GM18907 (cell line): ENCODE results near the gene SUSD3.
"Not testable (repeated sequence)": the region's sequence is repeated elsewhere in the genome, so short reads cannot be mapped to it uniquely, and the experiment has no call there.

ENCODE experiments used
- ATAC-seq: cut with Tn5 transposase; IDR thresholded peaks from one replicate; pipeline ENCODE4 v1.9.1; 2021; ENCODE audit warnings: mild to moderate bottlenecking, moderate library complexity; ENCODE audit not compliant: unreplicated experiment

Gene SUSD3

DNA sequence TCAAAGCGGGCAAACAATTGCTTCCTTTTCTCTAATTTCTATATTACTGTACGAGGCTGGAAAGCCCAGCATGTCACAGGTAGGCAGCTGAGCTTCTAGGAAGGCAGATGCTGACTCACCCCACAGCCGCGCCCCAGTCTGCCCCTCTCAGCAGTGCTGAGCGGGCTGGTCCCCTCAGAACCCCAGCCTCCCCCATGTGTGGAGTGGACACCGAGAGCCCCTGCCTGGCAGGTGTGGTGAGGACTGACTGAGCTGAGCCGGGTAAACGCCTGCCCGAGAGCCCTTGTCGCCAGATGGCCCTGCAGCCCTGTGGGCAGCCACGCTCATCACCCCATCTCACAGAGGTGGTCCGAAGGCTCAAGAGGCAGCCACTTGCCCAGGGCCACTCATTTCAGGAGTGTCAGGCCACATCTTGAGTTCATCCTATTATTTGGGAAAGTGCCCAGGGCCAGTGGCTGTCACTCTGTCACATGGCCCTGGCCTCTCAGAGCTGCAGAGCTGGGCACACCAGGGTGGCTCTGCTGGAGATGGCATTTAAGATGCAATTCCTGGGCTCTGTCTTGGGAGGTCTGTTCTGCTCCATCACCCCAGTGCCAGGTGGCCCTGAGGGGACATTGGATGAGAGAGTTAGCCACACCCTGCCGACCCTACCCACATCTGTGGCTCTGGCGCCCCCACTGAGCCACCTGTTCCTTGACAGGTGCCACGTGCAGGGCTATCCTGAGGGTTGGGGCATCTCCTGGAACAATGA is 50.0 kb downstream of the SUSD3 start:
- ATAC-seq = no peak

- no peak for ATAC-seq
Measured at GRCh38 chr9:93110311-93110855, 51.9 kb downstream of the SUSD3 start.

- no peak for ATAC-seq
Measured at GRCh38 chr9:93111001-93111370, 52.5 kb downstream of the SUSD3 start.

DNA sequence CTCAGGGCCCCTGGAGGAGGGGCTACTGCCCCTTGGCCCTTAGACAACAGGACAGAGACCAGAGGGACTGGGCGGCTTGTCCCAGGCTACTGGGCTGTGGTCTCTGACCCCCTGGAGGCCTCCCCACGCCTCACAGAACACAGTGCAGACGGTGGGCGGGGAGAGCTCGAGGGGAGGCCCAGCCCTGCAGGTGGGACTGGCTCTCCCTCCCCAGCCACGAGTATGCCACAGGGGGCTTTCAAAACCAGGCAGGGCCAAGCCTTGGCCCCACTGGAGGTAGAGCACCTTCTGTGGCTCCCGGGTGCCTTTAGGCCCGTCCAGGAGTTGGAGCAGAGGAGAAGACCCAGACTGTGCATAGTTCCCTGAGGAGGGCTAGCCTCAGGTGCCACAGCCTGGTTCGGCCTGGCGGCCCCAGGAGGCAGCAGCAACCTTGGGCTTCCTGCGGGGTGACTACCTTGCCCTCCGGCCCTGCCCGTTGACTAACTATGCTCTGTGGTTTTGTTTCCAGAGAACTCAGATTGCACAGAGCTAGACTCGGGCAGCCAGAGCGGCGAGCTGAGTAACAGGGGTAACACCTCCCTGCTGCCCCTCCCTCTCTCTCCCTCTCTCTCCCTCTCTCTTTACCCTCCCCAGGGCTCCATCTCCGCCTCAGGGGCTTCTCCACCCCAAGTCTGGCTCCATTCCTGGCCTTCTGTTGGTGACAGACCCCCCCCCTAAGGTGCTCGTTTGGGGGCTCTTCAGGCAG is 53.0 kb downstream of the SUSD3 start:
- ATAC-seq = no peak

GRCh38 chr9:93112116-93112863 is 53.8 kb downstream of the SUSD3 start:
- ATAC-seq = no peak

- no peak for ATAC-seq
Measured at GRCh38 chr9:93112864-93113389, 54.4 kb downstream of the SUSD3 start.

DNA sequence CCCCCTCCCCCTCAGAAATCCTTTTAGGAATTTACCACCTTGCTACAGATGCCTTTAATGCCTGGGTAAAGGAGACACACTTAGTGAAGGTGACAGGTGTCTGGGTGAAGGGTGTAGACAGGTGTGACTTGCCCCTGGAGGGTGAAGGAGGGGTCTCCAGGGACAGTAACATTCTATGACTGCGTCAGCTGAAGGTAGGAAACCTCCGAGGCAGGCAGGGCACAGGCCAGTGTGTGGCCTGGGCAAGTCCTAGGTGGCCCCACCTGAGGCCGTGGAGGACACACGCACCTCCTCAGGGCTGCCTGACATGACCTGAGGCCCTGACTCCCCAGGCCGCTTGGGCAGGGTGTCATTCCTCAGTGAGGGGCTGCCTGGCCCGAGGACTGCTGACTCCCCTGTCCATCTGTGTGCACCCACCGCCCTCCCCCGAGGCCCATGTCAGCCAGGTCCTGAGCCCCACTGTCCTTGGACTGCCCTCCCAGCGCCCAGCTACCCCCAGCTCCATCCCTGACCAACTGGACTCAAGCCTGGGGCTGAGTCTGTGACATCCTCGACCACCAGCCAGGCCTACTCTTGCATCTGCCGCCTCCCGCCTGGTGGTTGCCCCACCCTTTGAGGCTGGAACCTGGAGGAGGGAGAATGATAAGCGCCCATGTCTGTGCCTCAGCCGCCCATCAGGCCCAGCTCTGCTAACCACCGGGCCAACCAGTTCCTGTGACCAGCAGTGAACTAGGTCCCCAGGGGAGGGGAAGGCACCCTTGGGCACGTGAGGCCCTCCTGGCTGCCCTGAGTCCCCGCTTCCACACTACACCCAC is 55.9 kb downstream of the SUSD3 start:
- ATAC-seq = no peak

DNA sequence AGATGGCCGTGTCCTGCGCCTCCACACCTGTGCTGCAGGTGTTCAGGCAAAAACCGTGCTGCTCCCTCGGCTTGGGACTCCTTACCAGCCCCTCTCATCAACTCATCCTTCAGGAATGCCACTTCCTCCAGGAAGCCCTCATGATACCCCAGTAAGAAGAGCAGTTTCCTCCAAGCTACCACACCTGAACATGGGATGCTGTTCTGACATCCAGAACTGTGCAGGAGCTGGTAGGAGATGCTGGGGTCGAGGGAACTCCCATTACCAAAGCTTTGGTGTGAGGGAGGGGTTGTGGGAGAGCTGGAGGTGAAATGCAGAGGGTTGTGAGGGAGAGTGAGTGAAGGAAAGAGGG is 56.5 kb downstream of the SUSD3 start:
- ATAC-seq = no peak

DNA sequence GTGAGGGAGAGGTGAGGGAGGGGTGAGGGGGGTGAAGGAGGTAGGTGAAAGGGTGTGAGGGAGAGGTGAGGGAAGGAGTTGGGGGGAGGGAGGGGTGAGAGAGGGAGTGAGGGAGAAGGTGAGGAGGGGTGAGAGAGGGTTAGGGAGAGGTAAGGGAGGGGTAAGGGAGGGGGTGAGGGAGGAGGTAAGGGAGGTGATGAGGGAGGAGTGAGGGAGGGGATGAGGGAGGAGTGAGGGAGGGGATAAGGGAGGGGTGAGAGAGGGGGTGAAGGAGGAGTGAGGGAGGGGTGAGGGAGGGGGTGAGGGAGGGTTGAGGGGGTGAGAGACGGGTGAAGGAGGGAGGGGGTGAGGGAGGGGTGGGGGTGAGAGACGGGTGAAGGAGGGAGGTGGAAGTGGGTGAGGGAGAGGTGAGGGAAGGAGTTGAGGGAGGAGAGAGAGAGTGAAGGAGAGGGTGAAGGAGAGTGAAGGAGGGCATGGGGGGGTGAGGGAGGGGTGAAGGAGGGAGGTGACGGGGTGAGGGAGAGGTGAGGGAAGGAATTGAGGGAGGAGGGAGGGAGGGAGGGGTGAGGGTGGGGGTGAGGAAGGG is 57.1 kb downstream of the SUSD3 start:
- ATAC-seq = no peak

DNA sequence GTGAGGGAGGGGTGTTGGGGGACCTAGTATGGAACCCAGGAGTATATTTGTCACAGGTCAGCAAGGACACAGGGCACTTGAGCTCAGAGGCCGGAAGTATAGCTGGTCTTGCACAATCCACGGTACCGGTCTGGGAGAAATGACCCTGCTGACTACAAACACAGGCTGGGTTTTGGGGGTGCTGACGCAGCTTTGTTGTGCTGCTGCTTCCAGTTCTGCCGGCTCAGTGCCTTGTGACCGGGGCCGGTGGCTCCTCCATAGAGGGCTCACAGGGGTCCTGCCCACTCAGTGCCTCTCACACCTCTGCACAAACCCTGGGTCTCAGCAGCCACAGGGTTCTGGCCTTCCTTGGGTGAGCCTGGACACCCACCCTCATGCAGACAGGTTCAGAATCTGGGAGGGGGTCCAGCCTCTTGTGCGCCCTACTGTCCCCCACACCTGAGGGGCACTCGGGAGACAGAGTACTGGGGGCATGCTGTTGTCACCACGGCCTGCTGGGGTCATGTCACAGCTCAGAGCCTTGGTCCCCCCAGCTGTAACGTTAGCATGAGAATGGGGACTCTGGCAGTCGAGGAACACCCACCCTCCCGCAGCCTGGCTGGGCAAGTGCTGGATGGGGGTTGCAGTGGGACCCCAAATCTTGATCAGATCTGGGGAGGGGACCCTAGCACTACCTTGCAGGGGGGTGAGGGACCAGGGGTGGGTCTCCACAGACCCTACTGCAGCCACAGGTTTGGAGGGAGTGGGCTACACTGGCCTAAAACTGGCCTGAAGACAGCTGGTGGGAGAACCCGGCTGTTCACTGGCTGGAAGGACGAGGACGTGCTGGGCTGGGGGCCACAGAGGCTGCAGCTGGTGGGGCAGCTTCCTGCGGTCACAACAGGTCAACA is 57.8 kb downstream of the SUSD3 start:
- no peak for ATAC-seq

- ATAC-seq = not testable (repeated sequence)
Measured at GRCh38 chr9:93117521-93117920, 59.0 kb downstream of the SUSD3 start.

GRCh38 chr9:93117924-93118862 is 59.7 kb downstream of the SUSD3 start:
- ATAC-seq = no peak

- no peak for ATAC-seq
Measured at GRCh38 chr9:93118863-93119702, 60.6 kb downstream of the SUSD3 start.

- no peak for ATAC-seq
Measured at GRCh38 chr9:93119703-93119952, 61.1 kb downstream of the SUSD3 start.

DNA sequence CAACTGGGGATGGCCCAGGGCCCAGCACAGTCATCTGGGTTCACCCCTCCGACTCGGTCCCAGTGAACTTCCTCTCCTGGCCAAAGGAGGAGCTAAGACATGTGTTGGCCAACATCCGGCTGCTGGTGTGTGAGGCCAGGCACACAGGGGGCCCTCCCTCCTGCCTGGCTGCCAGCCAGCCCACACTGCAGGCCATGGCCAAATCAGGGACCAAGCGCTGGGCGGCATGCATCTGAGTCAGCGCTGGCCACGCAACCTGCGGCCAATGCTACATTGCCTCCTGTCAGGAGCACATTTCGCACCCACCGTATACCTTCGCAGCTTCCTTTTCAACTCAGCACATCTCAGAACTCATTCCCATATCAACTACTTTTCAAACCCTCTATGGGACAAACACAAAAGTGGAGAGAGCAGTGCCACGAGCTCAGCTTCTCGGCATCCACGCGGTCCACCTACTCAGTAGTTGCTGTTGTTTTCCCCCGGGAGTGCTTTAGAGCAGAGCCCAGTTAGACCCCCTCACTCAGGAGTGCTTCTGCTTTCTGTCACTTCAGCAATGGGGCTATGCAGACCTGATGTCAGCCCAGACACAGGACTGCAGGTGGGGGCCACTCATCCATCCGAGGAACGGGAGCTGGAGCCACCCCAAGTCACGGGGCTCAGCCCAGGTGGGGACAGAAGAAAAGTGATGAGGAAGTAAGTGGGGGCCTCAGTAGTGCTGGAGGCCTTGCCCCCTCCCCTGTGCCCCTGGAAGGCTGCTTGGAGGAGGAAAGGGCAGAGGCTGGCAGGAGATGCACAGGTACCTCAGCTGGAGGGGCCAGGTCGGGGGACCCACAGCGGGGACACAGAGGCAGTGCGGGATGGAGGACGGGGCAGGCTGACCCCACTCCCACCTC is 61.7 kb downstream of the SUSD3 start:
- ATAC-seq = peak; percentile 87

DNA sequence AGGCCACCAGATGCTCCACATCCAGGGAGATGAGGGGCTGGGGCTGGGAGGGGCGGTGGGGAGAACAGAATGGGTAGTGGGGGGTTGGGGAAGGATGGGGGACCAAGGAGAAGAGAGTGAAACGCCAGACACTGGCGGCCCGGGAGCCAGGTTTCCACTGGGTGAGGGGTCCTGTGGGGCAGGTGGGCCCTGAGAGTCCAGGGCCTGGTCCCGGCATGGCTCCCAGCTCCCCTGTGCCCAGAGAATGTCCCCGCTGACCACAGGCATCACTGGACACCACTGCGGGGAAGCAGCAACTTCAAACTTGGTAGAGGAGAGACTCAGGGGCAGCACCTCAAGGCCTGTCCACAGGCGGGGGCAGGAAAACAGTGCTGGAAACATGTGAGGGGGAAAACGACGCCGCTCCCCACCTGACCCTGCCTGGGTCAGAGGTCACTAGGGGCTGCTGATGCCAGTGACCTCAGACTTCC is 62.4 kb downstream of the SUSD3 start:
- no peak for ATAC-seq
